MV-4-11 (cell line): Measurements from ENCODE around the gene SLC2A13.
"Not testable (repeated sequence)": the region's sequence is repeated elsewhere in the genome, so short reads cannot be mapped to it uniquely, and the experiment has no call there.

Source experiments
- DNase-seq: peaks from one replicate; lab custom pipeline; 2025; lab: John Stamatoyannopoulos, UW

SLC2A13 gene

GRCh38 chr12:39928181-39928899, 177.5 kb downstream of the SLC2A13 start:
- no peak for DNase-seq

GRCh38 chr12:39923364-39923763, 182.5 kb downstream of the SLC2A13 start:
- DNase-seq, result no peak

- peak; percentile 78 for DNase-seq
These were observed 183.3 kb downstream of the SLC2A13 start for GRCh38 chr12:39922598-39922997.

- no peak for DNase-seq
These were observed 185.2 kb downstream of the SLC2A13 start for GRCh38 chr12:39920647-39921046.

- no peak for DNase-seq
These were observed 185.7 kb downstream of the SLC2A13 start for GRCh38 chr12:39920222-39920621.

- no peak for DNase-seq
These were observed 186.1 kb downstream of the SLC2A13 start for GRCh38 chr12:39919790-39920189.

GRCh38 chr12:39915249-39915648, 190.6 kb downstream of the SLC2A13 start:
- DNase-seq, result no peak

- no peak for DNase-seq
These were observed 193.5 kb downstream of the SLC2A13 start for GRCh38 chr12:39912211-39912980.

- no peak for DNase-seq
These were observed 199.6 kb downstream of the SLC2A13 start for GRCh38 chr12:39906237-39906636.

- no peak for DNase-seq
These were observed 200.7 kb downstream of the SLC2A13 start for GRCh38 chr12:39905152-39905551.

GRCh38 chr12:39902821-39903220, 203.1 kb downstream of the SLC2A13 start:
- DNase-seq, result no peak

- no peak for DNase-seq
These were observed 208.6 kb downstream of the SLC2A13 start for GRCh38 chr12:39897315-39897714.

- not testable (repeated sequence) for DNase-seq
These were observed 212.5 kb downstream of the SLC2A13 start for GRCh38 chr12:39893388-39893787.

- no peak for DNase-seq
These were observed 213.7 kb downstream of the SLC2A13 start for GRCh38 chr12:39892146-39892545.

- no peak for DNase-seq
These were observed 218.0 kb downstream of the SLC2A13 start for GRCh38 chr12:39887856-39888255.

GRCh38 chr12:39886106-39886505, 219.8 kb downstream of the SLC2A13 start:
- DNase-seq, result no peak

GRCh38 chr12:39884616-39885125, 221.2 kb downstream of the SLC2A13 start:
- no peak for DNase-seq

GRCh38 chr12:39883411-39883810, 222.5 kb downstream of the SLC2A13 start:
- no peak for DNase-seq

- no peak for DNase-seq
These were observed 227.1 kb downstream of the SLC2A13 start for GRCh38 chr12:39878753-39879152.

- DNase-seq, result no peak
These were observed 230.2 kb downstream of the SLC2A13 start for GRCh38 chr12:39875721-39876120.

- DNase-seq, result no peak
These were observed 231.1 kb downstream of the SLC2A13 start for GRCh38 chr12:39874785-39875184.

GRCh38 chr12:39873065-39873464, 232.8 kb downstream of the SLC2A13 start:
- DNase-seq, result no peak

GRCh38 chr12:39872425-39872824, 233.5 kb downstream of the SLC2A13 start:
- no peak for DNase-seq
